T-helper 2 cell treated with Interferon-gamma antibody and Interleukin-4, amounts not matched to agents 5 μg/mL and 100 μg/mL, for 36 hours (primary cell): ENCODE measurements around the gene AKR1C4.
"Not testable (repeated sequence)": the region's sequence is repeated elsewhere in the genome, so short reads cannot be mapped to it uniquely, and the experiment has no call there.

Experiments used
- DNase-seq: peaks from one replicate; pipeline ENCODE4 v3.0.0; 2021; ENCODE audit warnings: low spot score
- H3K27ac Mint-ChIP-seq: one replicate; pipeline ENCODE4 v1.8.0; 2021; ENCODE audit warnings: mild to moderate bottlenecking, mixed read lengths
- H3K27me3 Mint-ChIP-seq: one replicate; pipeline ENCODE4 v1.8.0; 2021; ENCODE audit warnings: low read depth, mixed read lengths
- H3K36me3 Mint-ChIP-seq: one replicate; pipeline ENCODE4 v1.8.0; 2021; ENCODE audit warnings: low read depth, mixed read lengths
- H3K4me1 Mint-ChIP-seq: one replicate; pipeline ENCODE4 v1.8.0; 2021; ENCODE audit warnings: low read depth, mixed read lengths
- H3K4me3 Mint-ChIP-seq: one replicate; pipeline ENCODE4 v1.8.0; 2022; ENCODE audit warnings: mild to moderate bottlenecking, moderate library complexity, mixed read lengths
- H3K9me3 Mint-ChIP-seq: one replicate; pipeline ENCODE4 v1.8.0; 2021; ENCODE audit warnings: mixed read lengths

The AKR1C4 gene

DNA sequence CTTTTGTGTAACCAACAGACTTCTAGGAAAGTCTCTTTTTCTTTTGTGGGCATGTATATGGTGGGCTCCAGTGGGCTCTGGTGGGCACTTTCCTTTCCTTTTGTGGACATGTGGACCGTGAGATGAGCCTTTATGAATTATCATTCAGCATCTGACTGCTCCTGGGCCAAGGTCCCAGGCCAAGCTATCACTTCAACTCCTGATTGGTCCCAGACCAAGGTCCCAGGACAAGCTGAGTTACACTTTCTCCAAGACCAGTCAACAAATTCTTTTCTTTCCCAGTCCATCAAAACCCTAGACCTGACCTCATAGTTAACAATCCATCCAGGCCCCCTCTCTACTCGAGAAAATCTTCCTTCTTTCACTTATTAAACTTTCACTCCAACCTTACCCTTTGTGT, 12.7 kb upstream of the AKR1C4 start:
- H3K27me3 Mint-ChIP-seq, result no peaks in the 10 kb centered on the region

GRCh38 chr10:5184987-5185775, 11.5 kb upstream of the AKR1C4 start, which contains the start of gene AKR1C8:
Gene AKR1C8, minus strand, starts transcription at chr10:5185150. Its CDS starts 46 bp downstream, at chr10:5185104.
- no peaks in the 10 kb centered on the region for H3K36me3 Mint-ChIP-seq
- no peak within 1 kb of the TSS for H3K27ac Mint-ChIP-seq

More for the DNA sequence above, 12.7 kb upstream of the AKR1C4 start:
- peaks cover 5% of the 10 kb centered on the region for H3K9me3 Mint-ChIP-seq
- no peak overlapping the region for H3K27ac Mint-ChIP-seq
- no peak for DNase-seq
- H3K4me3 Mint-ChIP-seq, result no peak overlapping the region
- H3K36me3 Mint-ChIP-seq, result no peaks in the 10 kb centered on the region
- H3K4me1 Mint-ChIP-seq, result no peaks in the 10 kb centered on the region

DNA sequence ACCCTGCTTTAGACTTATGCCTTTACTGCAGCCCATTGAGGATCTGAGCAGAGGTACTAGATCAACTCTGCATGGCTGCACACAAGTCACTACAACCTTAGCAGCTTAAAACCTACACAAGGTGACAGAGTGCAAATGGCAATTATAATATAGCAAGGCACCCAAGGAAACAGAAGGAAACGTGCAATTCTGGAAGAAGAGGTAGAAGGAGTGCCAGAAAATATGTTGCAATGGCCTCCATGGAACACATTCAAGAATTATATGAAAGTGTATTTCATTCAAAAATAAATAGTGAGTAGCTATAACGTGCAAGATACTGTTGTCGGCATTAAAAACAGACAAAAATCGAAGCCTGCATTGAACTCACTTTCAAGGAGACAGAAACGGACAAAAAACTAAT, 8.8 kb upstream of the AKR1C4 start:
- DNase-seq, result no peak
- Mint-ChIP-seq H3K4me3 (no peak overlapping the region), H3K27ac (no peak overlapping the region), H3K9me3 (no peaks in the 10 kb centered on the region), H3K27me3 (no peaks in the 10 kb centered on the region), H3K36me3 (no peaks in the 10 kb centered on the region), H3K4me1 (no peaks in the 10 kb centered on the region)

More at GRCh38 chr10:5184987-5185775, 11.5 kb upstream of the AKR1C4 start, which contains the start of gene AKR1C8:
- H3K4me1 Mint-ChIP-seq, result no peaks in the 10 kb centered on the region
- no peaks in the 10 kb centered on the region for H3K9me3 Mint-ChIP-seq
- H3K4me3 Mint-ChIP-seq, result no peak within 1 kb of the TSS
- H3K27me3 Mint-ChIP-seq, result no peaks in the 10 kb centered on the region
- DNase-seq, result no peak

- Mint-ChIP-seq H3K9me3 (no peaks in the 10 kb centered on the region), H3K27me3 (no peaks in the 10 kb centered on the region), H3K27ac (no peak overlapping the region), H3K4me1 (no peaks in the 10 kb centered on the region), H3K4me3 (no peak overlapping the region), H3K36me3 (no peaks in the 10 kb centered on the region)
- DNase-seq, result no peak
These were observed 8.3 kb upstream of the AKR1C4 start for GRCh38 chr10:5188358-5188757.

DNA sequence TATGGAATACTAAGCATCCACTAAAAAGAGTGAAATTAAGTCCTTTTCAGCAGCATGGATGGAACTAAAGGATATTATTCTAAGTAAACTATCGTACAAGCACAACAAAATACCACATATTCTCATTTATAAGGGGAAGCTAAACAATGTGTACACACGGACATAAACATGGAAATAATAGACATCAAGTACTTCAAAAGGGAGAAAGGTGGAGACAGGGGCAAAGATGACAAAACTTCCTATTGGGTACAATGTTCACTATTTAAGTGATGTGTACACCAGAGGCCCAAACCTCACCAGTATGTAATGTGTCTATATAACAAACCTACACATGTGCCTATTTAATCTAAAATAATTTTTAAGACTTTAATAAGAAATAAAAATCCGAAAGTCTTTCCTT, 2.2 kb upstream of the AKR1C4 start:
- no peak overlapping the region for H3K4me3 Mint-ChIP-seq

DNA sequence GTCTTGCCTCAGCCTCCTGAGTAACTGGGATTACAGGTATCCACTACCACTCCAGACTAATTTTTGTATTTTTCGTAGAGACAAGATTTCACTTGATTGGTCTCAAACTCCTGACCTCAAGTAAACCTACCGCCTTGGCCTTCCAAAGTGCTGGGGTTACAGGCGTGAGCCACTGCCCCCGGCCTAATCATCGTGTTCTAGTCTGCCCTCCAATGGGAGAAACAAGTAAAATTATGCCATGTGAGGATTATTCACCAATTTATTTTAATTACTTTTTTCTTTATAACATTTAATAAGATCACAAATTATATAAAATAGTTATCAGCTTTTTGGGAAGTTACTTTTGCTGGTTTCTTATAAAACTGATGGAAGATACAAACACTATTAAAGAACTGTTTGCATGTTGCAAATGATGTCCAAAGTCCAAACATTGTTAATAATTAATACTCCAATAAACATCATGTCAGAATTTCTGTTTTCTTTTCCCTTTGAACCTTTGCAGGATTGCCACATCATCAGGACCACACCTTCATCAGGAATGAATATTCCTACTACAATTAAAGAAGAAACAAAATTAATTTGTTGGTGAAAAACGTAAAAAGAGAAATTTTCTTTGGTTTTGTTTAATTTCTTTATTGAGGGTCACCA, 786 bp upstream of the AKR1C4 start:
- Mint-ChIP-seq H3K4me1 (no peaks in the 10 kb centered on the region), H3K27me3 (no peaks in the 10 kb centered on the region), H3K4me3 (no peak overlapping the region), H3K27ac (no peak overlapping the region), H3K36me3 (no peaks in the 10 kb centered on the region), H3K9me3 (no peaks in the 10 kb centered on the region)
- DNase-seq, result no peak

More for the DNA sequence above, 2.2 kb upstream of the AKR1C4 start:
- Mint-ChIP-seq H3K36me3 (no peaks in the 10 kb centered on the region), H3K27ac (no peak overlapping the region), H3K4me1 (no peaks in the 10 kb centered on the region), H3K27me3 (no peaks in the 10 kb centered on the region), H3K9me3 (no peaks in the 10 kb centered on the region)
- no peak for DNase-seq

DNA sequence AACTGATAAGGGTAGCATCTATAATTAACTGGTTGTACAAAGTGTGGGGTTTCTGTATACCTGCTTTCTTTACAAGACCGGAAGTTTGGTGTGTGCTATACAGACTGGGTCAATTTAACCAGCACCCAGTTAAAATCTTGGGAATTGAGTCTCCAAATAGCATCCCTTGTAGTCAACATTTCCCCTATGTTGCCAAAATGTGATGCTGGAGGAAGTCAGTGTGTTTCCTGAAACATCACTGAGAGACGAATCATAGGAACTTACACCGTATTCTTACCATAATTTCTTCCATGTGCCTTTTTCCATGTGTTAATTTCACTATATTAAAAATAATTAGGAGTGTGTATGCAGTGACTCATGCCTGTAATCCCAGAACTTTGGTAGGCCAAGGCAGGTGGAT, 1.7 kb downstream of the AKR1C4 start:
- H3K36me3 Mint-ChIP-seq, result no peaks in the 10 kb centered on the region

DNA sequence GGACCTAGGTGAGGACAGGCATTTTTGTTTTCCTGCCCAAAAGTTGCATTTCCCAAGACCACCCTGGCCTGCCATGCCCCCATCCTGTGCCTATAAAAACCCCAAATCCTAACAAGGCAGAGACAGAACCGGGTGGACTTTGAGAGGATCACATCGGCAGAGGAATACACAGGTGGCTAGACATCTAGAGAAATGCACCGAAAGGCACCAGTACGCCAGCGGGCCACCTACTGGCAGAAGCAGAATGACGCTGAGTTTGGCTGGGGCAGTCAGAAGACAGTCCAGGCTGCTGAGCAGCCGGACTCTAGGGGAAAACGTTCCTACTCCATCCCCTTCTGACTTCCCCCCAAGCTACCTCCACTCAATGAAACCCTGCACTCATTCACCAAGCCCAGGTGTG, 2.8 kb downstream of the AKR1C4 start:
- Mint-ChIP-seq H3K9me3 (no peaks in the 10 kb centered on the region), H3K36me3 (no peaks in the 10 kb centered on the region), H3K4me1 (no peaks in the 10 kb centered on the region), H3K27me3 (no peaks in the 10 kb centered on the region), H3K4me3 (no peak overlapping the region), H3K27ac (no peak overlapping the region)
- DNase-seq, result no peak

More for the DNA sequence above, 1.7 kb downstream of the AKR1C4 start:
- H3K4me1 Mint-ChIP-seq, result no peaks in the 10 kb centered on the region
- H3K4me3 Mint-ChIP-seq, result no peak overlapping the region
- DNase-seq, result no peak
- no peaks in the 10 kb centered on the region for H3K27me3 Mint-ChIP-seq
- H3K9me3 Mint-ChIP-seq, result no peaks in the 10 kb centered on the region
- no peak overlapping the region for H3K27ac Mint-ChIP-seq

- Mint-ChIP-seq H3K27ac (no peak overlapping the region), H3K4me3 (no peak overlapping the region), H3K27me3 (no peaks in the 10 kb centered on the region), H3K36me3 (no peaks in the 10 kb centered on the region), H3K9me3 (peaks cover 5% of the 10 kb centered on the region), H3K4me1 (peaks cover 11% of the 10 kb centered on the region)
- DNase-seq, result no peak
These were observed 10.2 kb downstream of the AKR1C4 start for GRCh38 chr10:5206799-5207198.

DNA sequence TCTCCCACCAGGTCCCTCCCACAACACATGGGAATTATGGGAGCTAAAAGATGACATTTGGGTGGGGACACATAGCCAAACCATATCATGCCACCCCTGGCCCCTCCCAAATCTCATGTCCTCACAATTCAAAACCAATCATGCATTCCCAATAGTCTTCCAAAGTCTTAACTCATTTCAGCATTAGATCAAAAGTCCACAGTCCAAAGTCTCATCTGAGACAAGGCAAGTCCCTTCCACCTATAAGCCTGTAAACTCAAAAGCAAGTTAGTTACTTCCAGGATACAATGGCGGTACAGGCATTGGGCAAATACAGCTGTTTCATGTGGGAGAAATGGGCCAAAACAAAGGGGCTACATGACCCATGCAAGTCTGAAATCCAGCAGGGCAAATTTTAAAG, 13.1 kb downstream of the AKR1C4 start:
- H3K9me3 Mint-ChIP-seq, H3K36me3 Mint-ChIP-seq, DNase-seq, H3K27ac Mint-ChIP-seq, H3K4me3 Mint-ChIP-seq, H3K27me3 Mint-ChIP-seq: not testable (repeated sequence)
- peaks cover 11% of the 10 kb centered on the region for H3K4me1 Mint-ChIP-seq

GRCh38 chr10:5210261-5210660, 13.6 kb downstream of the AKR1C4 start:
- not testable (repeated sequence) for H3K27me3 Mint-ChIP-seq, DNase-seq, H3K4me3 Mint-ChIP-seq, H3K36me3 Mint-ChIP-seq, H3K27ac Mint-ChIP-seq, H3K9me3 Mint-ChIP-seq
- peaks cover 11% of the 10 kb centered on the region for H3K4me1 Mint-ChIP-seq

- H3K27me3 Mint-ChIP-seq, result peaks cover 2% of the 10 kb centered on the region
- H3K4me3 Mint-ChIP-seq, result no peak overlapping the region
- peaks cover 4% of the 10 kb centered on the region for H3K4me1 Mint-ChIP-seq
- no peaks in the 10 kb centered on the region for H3K36me3 Mint-ChIP-seq
- H3K27ac Mint-ChIP-seq, result no peak overlapping the region
- DNase-seq, result no peak
- peaks cover 5% of the 10 kb centered on the region for H3K9me3 Mint-ChIP-seq
These were observed 15.3 kb downstream of the AKR1C4 start for GRCh38 chr10:5211696-5212536.

DNA sequence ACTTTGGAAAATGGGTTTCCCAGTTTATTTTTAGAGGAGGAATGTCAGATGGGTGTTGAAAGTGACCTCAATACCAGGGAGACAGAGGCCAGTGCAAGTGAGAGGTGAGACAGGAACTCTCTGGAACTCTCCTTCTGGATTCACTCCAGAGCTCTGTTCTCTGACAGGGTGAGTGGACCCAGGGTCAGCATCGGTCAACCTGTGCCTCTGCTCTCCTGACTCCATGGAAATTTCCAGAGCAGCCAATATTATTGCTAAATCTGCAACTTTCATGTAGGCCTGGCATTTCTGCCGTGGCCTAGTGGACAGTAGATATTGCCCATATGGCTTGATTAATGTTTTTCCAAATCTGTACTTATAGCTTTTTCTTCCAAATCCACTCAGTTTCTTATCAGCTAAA, 20.2 kb downstream of the AKR1C4 start:
- Mint-ChIP-seq H3K4me1 (no peaks in the 10 kb centered on the region), H3K27me3 (peaks cover 2% of the 10 kb centered on the region), H3K4me3 (no peak overlapping the region), H3K36me3 (no peaks in the 10 kb centered on the region), H3K9me3 (peaks cover under 1% of the 10 kb centered on the region), H3K27ac (no peak overlapping the region)
- DNase-seq, result no peak

DNA sequence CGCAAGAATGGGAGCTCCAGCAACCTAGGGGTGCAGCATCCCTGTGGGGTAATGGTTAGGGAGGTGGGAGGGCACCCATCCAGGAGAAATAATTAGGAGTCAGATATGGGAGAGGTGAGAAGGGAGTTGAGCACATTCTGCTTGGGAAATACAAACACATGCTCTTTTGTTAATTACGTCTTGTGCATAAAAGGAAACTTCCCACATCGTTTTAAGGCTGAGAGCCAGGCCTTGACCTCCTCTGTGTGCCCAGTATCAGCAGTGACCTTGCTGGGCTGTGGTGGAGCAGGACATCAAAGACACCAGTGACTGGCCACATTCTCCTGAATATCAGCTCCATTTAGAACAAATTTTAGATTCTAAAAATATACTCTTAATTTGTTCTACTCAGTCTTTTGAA, 22.6 kb downstream of the AKR1C4 start:
- Mint-ChIP-seq H3K9me3 (peaks cover 6% of the 10 kb centered on the region), H3K27me3 (peaks cover 2% of the 10 kb centered on the region), H3K4me1 (no peaks in the 10 kb centered on the region), H3K4me3 (no peak overlapping the region), H3K36me3 (no peaks in the 10 kb centered on the region), H3K27ac (no peak overlapping the region)
- DNase-seq, result no peak
